SK-N-MC (cell line): ENCODE results near the gene RING1.
A peak's percentile ranks its signal among the peaks of the same experiment; 100 is the strongest.

Experiments used
- DNase-seq: peaks from one replicate; pipeline ENCODE4 v3.0.0-alpha.2; 2011; ENCODE audit warnings: low read depth, low spot score
- H3K27ac ChIP-seq: fragments of 200-600 bp; sonication (generic); 2 replicates; pipeline ENCODE4 v1.5.1; 2016; ENCODE audit warnings: mixed run types
- H3K36me3 ChIP-seq: fragments of 200-600 bp; sonication (generic); 2 replicates; pipeline ENCODE4 v1.6.1; 2017; ENCODE audit warnings: antibody characterized with exemption, low read length, mixed read lengths; ENCODE audit not compliant: insufficient read depth
- H3K4me3 ChIP-seq: fragments of 200-600 bp; sonication (generic); 2 replicates; pipeline ENCODE4 v1.5.1; 2016
- H3K9ac ChIP-seq: fragments of 200-600 bp; sonication (generic); 2 replicates; pipeline ENCODE4 v1.8.0; 2017; ENCODE audit warnings: mixed run types, mixed read lengths; ENCODE audit not compliant: insufficient read length
- H3K9me3 ChIP-seq: fragments of 200-600 bp; sonication (generic); 2 replicates; pipeline ENCODE4 v1.6.1; 2017; ENCODE audit warnings: low read depth, mild to moderate bottlenecking, antibody characterized with exemption, low read length, moderate library complexity, mixed read lengths
- EZH2 ChIP-seq: fragments of 200-600 bp; sonication (generic); IDR thresholded peaks from one replicate; pipeline ENCODE4 v1.6.1; 2017; ENCODE audit warnings: antibody characterized with exemption
- FOXP2 ChIP-seq: optimal IDR thresholded peaks from 2 replicates; pipeline ENCODE3; 2011; ENCODE audit warnings: mild to moderate bottlenecking, moderate library complexity; ENCODE audit not compliant: insufficient read depth; ENCODE audit errors: extremely low read length, control extremely low read depth
- POLR2AphosphoS5 ChIP-seq: IDR thresholded peaks from 2 replicates; pipeline ENCODE4 v1.6.1; 2012; ENCODE audit warnings: mild to moderate bottlenecking, low read depth, low read length, borderline replicate concordance

The RING1 gene

GRCh38 chr6:33206864-33207551, 1.3 kb upstream of the RING1 start:
- Histone ChIP-seq H3K27ac (peak overlapping the region; percentile 84; the same call in 1 of the 2 replicates), H3K4me3 (peak overlapping the region; percentile 94), H3K36me3 (peaks cover 42% of the 10 kb centered on the region), H3K9me3 (no peaks in the 10 kb centered on the region), H3K9ac (no peak overlapping the region)
- TF ChIP-seq FOXP2 (no peak), POLR2AphosphoS5 (0 out of 2 replicates have a peak, but pooled peaks have one; percentile 33)
- no peak for DNase-seq

GRCh38 chr6:33207552-33208090, 679 bp upstream of the RING1 start:
- DNase-seq, result no peak
- TF ChIP-seq POLR2AphosphoS5 (no peak; the same call in 1 of the 2 replicates), EZH2 (no peak), FOXP2 (no peak)

GRCh38 chr6:33209856-33210255, 1.6 kb downstream of the RING1 start:
- TF ChIP-seq POLR2AphosphoS5 (no peak), EZH2 (no peak), FOXP2 (no peak)
- H3K9me3 ChIP-seq, result no peaks in the 10 kb centered on the region
- H3K4me3 ChIP-seq, result no peak overlapping the region
- no peak overlapping the region for H3K27ac ChIP-seq
- H3K36me3 ChIP-seq, result peaks cover 20% of the 10 kb centered on the region
- H3K9ac ChIP-seq, result no peak overlapping the region
- no peak for DNase-seq

More at GRCh38 chr6:33207552-33208090, 679 bp upstream of the RING1 start:
- H3K9me3 ChIP-seq, result no peaks in the 10 kb centered on the region
- peak overlapping the region; percentile 94 for H3K4me3 ChIP-seq
- H3K36me3 ChIP-seq, result peaks cover 36% of the 10 kb centered on the region
- peak overlapping the region; percentile 99 for H3K9ac ChIP-seq
- peak overlapping the region; percentile 96 for H3K27ac ChIP-seq

GRCh38 chr6:33211136-33211535, 2.8 kb downstream of the RING1 start:
- no peak overlapping the region for H3K27ac ChIP-seq
- no peak for TF ChIP-seq EZH2
- no peak for TF ChIP-seq FOXP2
- no peak for TF ChIP-seq POLR2AphosphoS5
- no peak overlapping the region for H3K9ac ChIP-seq
- no peaks in the 10 kb centered on the region for H3K9me3 ChIP-seq
- no peak overlapping the region for H3K4me3 ChIP-seq
- DNase-seq, result no peak
- peaks cover 20% of the 10 kb centered on the region for H3K36me3 ChIP-seq

GRCh38 chr6:33211666-33212422, 3.5 kb downstream of the RING1 start:
- no peak for TF ChIP-seq EZH2
- no peak for TF ChIP-seq FOXP2
- no peak for TF ChIP-seq POLR2AphosphoS5
- H3K9ac ChIP-seq, result no peak overlapping the region
- no peak overlapping the region for H3K4me3 ChIP-seq
- peaks cover 20% of the 10 kb centered on the region for H3K36me3 ChIP-seq
- no peak overlapping the region for H3K27ac ChIP-seq
- H3K9me3 ChIP-seq, result no peaks in the 10 kb centered on the region
- no peak for DNase-seq

- no peak for TF ChIP-seq EZH2
- no peak for TF ChIP-seq FOXP2
- TF ChIP-seq POLR2AphosphoS5, result no peak
- no peak for DNase-seq
- Histone ChIP-seq H3K9ac (peak overlapping the region; percentile 57), H3K36me3 (peaks cover 20% of the 10 kb centered on the region), H3K4me3 (peak overlapping the region; percentile 76), H3K9me3 (no peaks in the 10 kb centered on the region), H3K27ac (no peak overlapping the region)
These were observed 4.5 kb downstream of the RING1 start for GRCh38 chr6:33212857-33213165.

GRCh38 chr6:33213166-33213988, 5.1 kb downstream of the RING1 start:
- no peak overlapping the region for H3K27ac ChIP-seq
- H3K36me3 ChIP-seq, result peaks cover 20% of the 10 kb centered on the region
- H3K9me3 ChIP-seq, result no peaks in the 10 kb centered on the region
- no peak for DNase-seq
- peak overlapping the region; percentile 76 for H3K4me3 ChIP-seq
- H3K9ac ChIP-seq, result peak overlapping the region; percentile 57
- no peak for TF ChIP-seq FOXP2
- 0 out of 2 replicates have a peak, but pooled peaks have one; percentile 68 for TF ChIP-seq POLR2AphosphoS5
- no peak for TF ChIP-seq EZH2

- Histone ChIP-seq H3K4me3 (peak overlapping the region; percentile 76), H3K9ac (no peak overlapping the region)
- no peak for TF ChIP-seq FOXP2
- no peak for TF ChIP-seq POLR2AphosphoS5
- TF ChIP-seq EZH2, result no peak
These were observed 5.7 kb downstream of the RING1 start for GRCh38 chr6:33213989-33214335.

More at GRCh38 chr6:33213989-33214335, 5.7 kb downstream of the RING1 start:
- no peaks in the 10 kb centered on the region for H3K9me3 ChIP-seq
- DNase-seq, result no peak
- H3K27ac ChIP-seq, result no peak overlapping the region
- H3K36me3 ChIP-seq, result peaks cover 20% of the 10 kb centered on the region
